Astrocyte (in vitro differentiated cells and primary cell): ENCODE measurements around the gene HNF1A.

ENCODE experiments used
- EZH2 ChIP-seq: IDR thresholded peaks from 2 replicates; pipeline ENCODE4 v1.6.1; 2012; ENCODE audit warnings: mild to moderate bottlenecking, low read length, inconsistent platforms; ENCODE audit not compliant: insufficient read depth
- TF ChIP-seq, protein P1 (sequence below): IDR thresholded peaks from 2 replicates; pipeline ENCODE4 v1.5.1; 2011; ENCODE audit warnings: low read depth, mild to moderate bottlenecking, inconsistent platforms, low read length, moderate library complexity; ENCODE audit not compliant: insufficient read depth

DNA sequence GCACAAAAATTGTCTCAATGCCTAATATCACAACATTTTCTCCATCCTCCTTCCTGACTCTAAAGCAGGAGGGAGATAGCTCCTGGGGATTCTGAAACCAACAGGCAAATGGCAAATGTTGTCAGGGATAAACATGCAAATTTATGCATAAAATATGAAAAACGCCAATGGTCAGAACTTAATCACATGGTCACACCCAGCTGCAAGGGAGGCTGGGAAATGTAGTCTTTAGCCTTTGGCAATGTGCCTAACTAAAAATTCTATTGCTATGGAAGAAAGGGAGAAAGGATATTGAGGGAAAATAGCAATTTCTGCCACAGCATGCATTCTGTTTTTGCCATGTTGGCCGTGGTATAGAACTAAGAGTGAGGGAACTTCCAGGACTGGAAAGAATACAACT lies 72.4 kb downstream of the HNF1A start:
- TF ChIP-seq, protein P1, sequence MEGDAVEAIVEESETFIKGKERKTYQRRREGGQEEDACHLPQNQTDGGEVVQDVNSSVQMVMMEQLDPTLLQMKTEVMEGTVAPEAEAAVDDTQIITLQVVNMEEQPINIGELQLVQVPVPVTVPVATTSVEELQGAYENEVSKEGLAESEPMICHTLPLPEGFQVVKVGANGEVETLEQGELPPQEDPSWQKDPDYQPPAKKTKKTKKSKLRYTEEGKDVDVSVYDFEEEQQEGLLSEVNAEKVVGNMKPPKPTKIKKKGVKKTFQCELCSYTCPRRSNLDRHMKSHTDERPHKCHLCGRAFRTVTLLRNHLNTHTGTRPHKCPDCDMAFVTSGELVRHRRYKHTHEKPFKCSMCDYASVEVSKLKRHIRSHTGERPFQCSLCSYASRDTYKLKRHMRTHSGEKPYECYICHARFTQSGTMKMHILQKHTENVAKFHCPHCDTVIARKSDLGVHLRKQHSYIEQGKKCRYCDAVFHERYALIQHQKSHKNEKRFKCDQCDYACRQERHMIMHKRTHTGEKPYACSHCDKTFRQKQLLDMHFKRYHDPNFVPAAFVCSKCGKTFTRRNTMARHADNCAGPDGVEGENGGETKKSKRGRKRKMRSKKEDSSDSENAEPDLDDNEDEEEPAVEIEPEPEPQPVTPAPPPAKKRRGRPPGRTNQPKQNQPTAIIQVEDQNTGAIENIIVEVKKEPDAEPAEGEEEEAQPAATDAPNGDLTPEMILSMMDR: no peak
- no peak for TF ChIP-seq EZH2
